RCC 7860 (cell line): ENCODE measurements around the gene ATXN7L3.

Experiments
- DNase-seq: peaks from one replicate; pipeline ENCODE4 v3.0.0-alpha.2; 2015; ENCODE audit warnings: low spot score
- FAIRE-seq: peaks from 2 replicates; lab custom pipeline; 2012; peaks lifted over from hg19 to GRCh38; lab: Jason Lieb, UNC

The ATXN7L3 gene

GRCh38 chr17:44218344-44219107 lies 18.8 kb upstream of the ATXN7L3 start:
- no peak for FAIRE-seq
- DNase-seq = peak; percentile 81

- FAIRE-seq (no peak), DNase-seq (no peak)
Measured at GRCh38 chr17:44217738-44218343, 18.2 kb upstream of the ATXN7L3 start.

- FAIRE-seq (no peak), DNase-seq (no peak)
Measured at GRCh38 chr17:44216694-44217093, 17.0 kb upstream of the ATXN7L3 start.

GRCh38 chr17:44216173-44216572 lies 16.5 kb upstream of the ATXN7L3 start:
- FAIRE-seq = no peak
- DNase-seq = no peak

DNA sequence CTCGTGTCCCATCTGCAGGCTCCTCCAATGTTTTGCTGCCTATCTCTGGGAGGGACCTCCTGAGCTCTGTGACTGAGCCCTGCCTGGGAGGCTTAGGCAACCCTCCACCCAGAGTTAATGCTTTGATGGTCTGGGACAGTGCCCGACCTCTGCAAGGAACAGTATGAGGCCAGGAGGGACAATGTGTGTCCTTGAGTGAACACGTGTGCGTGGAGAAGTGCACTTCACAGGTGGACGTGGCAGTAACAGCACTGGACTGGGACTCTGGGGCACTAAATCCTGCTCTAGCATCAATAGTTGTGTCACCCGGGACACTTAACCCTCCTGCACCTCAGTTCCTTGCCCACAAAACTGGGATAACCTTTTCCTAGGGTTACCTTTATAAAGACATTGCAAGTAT lies 15.2 kb upstream of the ATXN7L3 start:
- DNase-seq (no peak), FAIRE-seq (no peak)

- FAIRE-seq (no peak), DNase-seq (no peak)
Measured at GRCh38 chr17:44214230-44214494, 14.5 kb upstream of the ATXN7L3 start.

GRCh38 chr17:44213403-44214229 lies 13.9 kb upstream of the ATXN7L3 start:
- DNase-seq = no peak
- no peak for FAIRE-seq

DNA sequence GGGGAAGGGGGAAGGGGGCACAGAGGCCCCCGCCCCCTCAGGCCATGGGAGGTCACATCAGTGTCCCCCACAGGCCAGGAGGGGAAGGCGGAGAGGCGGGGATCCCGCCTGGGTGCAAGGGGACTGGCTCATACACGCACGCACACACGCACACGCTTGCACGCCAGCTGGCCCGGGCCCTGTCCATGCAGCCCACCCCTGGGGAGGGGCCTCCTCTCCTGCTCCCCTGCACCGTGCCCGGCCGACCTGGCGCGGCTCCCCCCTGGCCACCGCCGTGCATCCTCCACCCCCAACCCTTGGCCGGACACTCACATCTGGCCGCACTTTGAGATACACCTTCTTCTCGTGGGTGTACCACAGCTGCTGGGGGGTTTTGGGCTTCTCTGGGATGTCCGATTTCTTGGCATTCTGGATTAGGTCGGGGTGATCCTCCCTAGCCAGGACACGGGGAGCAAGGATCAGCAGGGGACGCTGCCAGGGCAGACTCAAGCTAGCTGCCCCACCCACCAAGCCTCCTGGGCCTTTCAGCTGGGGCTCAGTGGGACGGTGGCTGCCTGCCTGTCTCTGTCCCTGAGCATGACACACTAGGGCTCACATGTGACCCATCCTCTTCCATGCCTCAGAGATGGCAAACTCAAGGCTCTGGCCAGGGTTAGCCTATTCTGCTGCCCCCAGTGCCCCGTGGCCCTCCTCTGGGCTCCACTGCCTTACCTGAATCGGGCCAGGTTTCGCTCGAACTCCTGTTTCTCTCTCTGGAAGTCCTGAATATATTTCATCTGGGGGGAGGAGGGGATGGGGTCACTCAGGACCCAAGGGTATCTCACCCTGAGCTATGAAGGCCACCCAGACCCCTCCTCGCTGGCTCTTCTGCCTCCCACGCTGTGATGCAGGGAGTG lies 13.1 kb upstream of the ATXN7L3 start:
- no peak for FAIRE-seq

GRCh38 chr17:44211281-44212265 lies 11.9 kb upstream of the ATXN7L3 start:
- FAIRE-seq (no peak), DNase-seq (no peak)

More for the DNA sequence above, 13.1 kb upstream of the ATXN7L3 start:
- no peak for DNase-seq

- no peak for FAIRE-seq
- peak; percentile 69 for DNase-seq
Measured at GRCh38 chr17:44210342-44211192, 10.9 kb upstream of the ATXN7L3 start.

- FAIRE-seq (no peak), DNase-seq (peak; percentile 33)
Measured at GRCh38 chr17:44209786-44210341, 10.2 kb upstream of the ATXN7L3 start.

DNA sequence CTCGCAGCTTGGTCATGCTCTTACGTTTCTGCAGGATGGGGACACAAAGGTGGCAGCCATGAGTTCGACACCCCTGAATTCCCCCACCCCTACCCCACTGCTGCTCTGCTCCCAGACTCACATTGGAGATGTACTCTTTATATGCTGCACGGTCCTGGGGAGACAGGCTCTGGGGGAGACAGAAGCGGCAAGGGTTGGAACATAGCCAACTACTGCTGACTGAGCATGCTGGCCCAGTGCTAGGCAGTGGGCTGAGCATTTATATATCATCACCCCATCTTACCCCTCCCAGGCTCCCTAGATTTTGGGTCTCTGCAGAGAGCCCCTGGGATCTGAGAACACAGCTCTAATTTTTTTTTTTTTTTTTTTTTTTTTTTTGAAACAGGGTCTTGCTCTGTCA lies 8.1 kb upstream of the ATXN7L3 start:
- FAIRE-seq = no peak
- DNase-seq = no peak

GRCh38 chr17:44207319-44207718 lies 7.6 kb upstream of the ATXN7L3 start:
- DNase-seq (no peak), FAIRE-seq (no peak)

DNA sequence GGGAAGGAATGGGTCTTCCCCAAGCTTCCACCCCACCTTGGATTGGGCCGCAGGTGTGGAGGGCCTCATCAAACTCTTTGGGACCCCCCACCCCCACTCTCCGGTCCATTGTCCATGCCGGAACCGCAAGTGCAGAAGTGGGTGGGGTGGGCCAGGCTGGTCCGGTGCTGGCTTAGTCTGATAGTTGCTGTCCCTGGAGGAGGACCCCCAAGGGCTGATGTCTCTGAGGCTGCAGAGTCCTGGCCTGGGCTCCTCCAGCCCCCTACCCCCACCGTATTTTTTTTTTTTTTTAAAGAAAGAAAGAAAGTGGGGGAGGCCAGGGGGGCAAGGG lies 7.1 kb upstream of the ATXN7L3 start:
- no peak for FAIRE-seq
- no peak for DNase-seq

GRCh38 chr17:44205962-44206824 lies 6.5 kb upstream of the ATXN7L3 start:
- FAIRE-seq (no peak), DNase-seq (no peak)

DNA sequence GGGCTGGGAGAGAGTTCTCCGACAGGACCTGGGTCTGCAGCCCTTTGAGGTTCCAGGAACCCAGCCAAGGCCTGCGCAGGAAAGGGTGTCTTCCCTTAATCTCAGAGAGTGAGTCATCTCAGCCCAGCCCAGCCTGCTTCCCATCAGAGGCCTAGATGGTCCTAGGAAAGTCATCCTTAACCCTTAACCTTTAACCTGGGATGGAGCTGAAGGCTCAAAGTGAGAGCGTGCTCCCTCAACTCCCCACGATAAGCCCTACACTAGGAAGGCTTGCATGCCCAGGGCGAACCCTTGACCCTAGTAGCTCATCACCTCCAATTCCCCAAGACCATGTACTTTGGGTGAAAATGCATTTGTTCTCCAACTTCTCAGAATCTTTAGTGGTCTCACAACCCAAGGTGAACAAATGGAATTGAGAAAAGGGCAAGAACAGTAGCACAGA lies 4.8 kb upstream of the ATXN7L3 start:
- DNase-seq = peak; percentile 12
- no peak for FAIRE-seq

DNA sequence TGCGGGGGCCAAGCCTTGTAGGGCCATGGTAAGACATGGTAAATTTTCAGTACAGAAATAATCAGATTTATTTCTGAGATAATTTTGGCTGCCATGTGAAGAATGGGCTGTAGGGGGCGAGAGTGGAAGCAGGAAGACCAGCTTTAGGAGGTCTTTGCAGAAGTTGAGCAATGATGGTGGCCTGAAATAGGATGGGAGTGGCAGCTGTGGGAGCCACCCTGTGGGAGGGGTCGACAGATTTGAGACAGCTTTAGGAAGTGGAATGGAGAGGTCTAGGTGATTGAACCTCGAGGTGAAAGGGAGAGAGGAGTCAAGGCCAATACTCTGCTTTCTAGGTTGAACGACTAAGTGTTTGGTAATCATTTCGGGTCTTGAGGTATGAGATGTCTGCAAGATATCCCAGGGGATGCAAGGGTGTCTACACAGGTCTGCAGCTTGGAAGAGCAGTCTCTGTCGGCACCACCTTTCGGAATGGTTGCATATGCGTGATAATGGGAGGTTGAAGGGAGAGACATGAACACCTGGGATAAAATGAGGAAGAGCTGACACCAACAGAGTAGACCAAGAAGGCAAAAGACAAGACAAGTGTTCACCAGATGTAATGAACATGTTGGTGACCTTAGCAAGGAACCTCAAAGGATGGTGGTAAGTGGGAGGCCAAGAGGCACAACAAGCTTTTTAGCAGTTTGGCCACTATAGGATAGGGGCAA lies 4.2 kb upstream of the ATXN7L3 start:
- FAIRE-seq (no peak), DNase-seq (peak; percentile 11)
